CD14-positive monocyte (primary cell): ENCODE measurements around the gene TMEM209. TPM values are rescaled to one million over a fixed set of nuclear protein-coding genes. Genes with fewer than 3 reads are reported as not detected.

Experiments
- DNase-seq, 3 donors: peaks; one replicate each; pipeline ENCODE4 v3.0.0-alpha.2; 2011 to 2022
- H2AFZ ChIP-seq: 2 replicates; pipeline ENCODE4 v1.6.0; 2012; ENCODE audit warnings: mild to moderate bottlenecking, low read depth, low read length, inconsistent platforms; ENCODE audit not compliant: insufficient read depth, poor library complexity, severe bottlenecking
- H3K27ac ChIP-seq, 2 donors: 1 replicate in 1 of 2; 2 replicates in 1 of 2; pipeline ENCODE4 v1.5.1; 2012 to 2013; ENCODE audit warnings: low read length in 2 of 2, control low read depth in 1 of 2, inconsistent platforms in 1 of 2, low read depth in 1 of 2, mild to moderate bottlenecking in 1 of 2
- H3K27me3 ChIP-seq, 2 donors: one replicate each; pipeline versions ENCODE4 v1.6.0 to v1.6.1; 2011 to 2013; ENCODE audit warnings: low read length in 2 of 2; ENCODE audit not compliant: control insufficient read depth in 2 of 2, insufficient read depth in 2 of 2
- H3K36me3 ChIP-seq, 2 donors: replicated peaks in 1 of 2; 1 replicate in 1 of 2; 2 replicates in 1 of 2; pipeline versions ENCODE4 v1.5.1 to v1.6.1; 2012 to 2013; ENCODE audit warnings: low read length in 2 of 2, control low read depth in 1 of 2, inconsistent platforms in 1 of 2, mild to moderate bottlenecking in 1 of 2; ENCODE audit not compliant: insufficient read depth in 2 of 2, control insufficient read depth in 1 of 2
- H3K4me1 ChIP-seq, 2 donors: 1 replicate in 1 of 2; 2 replicates in 1 of 2; pipeline versions ENCODE4 v1.5.1 to v1.6.1; 2012 to 2013; ENCODE audit warnings: low read length in 2 of 2, control low read depth in 1 of 2, inconsistent platforms in 1 of 2, mild to moderate bottlenecking in 1 of 2, moderate library complexity in 1 of 2; ENCODE audit not compliant: insufficient read depth in 2 of 2, control insufficient read depth in 1 of 2
- H3K4me2 ChIP-seq: replicated peaks from 2 replicates; pipeline ENCODE3; 2012; ENCODE audit warnings: low read length, moderate library complexity, mild to moderate bottlenecking; ENCODE audit not compliant: poor library complexity, severe bottlenecking; ENCODE audit errors: extremely low read depth
- H3K4me3 ChIP-seq, 3 experiments: fragments of 200-600 bp in 1 of 3; sonication (generic) in 1 of 3; replicated peaks in 1 of 3; 1 replicate in 2 of 3; 2 replicates in 1 of 3; pipeline ENCODE4 v1.5.1; 2011 to 2013; ENCODE audit warnings: low read length in 3 of 3, mild to moderate bottlenecking in 3 of 3, control low read depth in 2 of 3, low read depth in 2 of 3, inconsistent platforms in 1 of 3, moderate library complexity in 1 of 3
- H3K79me2 ChIP-seq: 2 replicates; pipeline ENCODE4 v1.6.0; 2012; ENCODE audit warnings: mild to moderate bottlenecking, control low read depth, inconsistent platforms, low read length, moderate library complexity; ENCODE audit not compliant: insufficient read depth
- H3K9ac ChIP-seq: 2 replicates; pipeline ENCODE4 v1.6.0; 2017; ENCODE audit warnings: low read length, mild to moderate bottlenecking; ENCODE audit not compliant: insufficient read depth, poor library complexity, severe bottlenecking
- H3K9me3 ChIP-seq, 2 donors: replicated peaks in 1 of 2; 1 replicate in 1 of 2; 2 replicates in 1 of 2; pipeline versions ENCODE4 v1.5.1 to v1.6.1; 2012 to 2013; ENCODE audit warnings: low read length in 2 of 2, control low read depth in 1 of 2; ENCODE audit not compliant: control insufficient read depth in 1 of 2, insufficient read depth in 1 of 2
- H4K20me1 ChIP-seq: 2 replicates; pipeline ENCODE4 v1.6.0; 2012; ENCODE audit warnings: mild to moderate bottlenecking, low read length, control low read depth, moderate library complexity; ENCODE audit not compliant: insufficient read depth
- H3K27ac Mint-ChIP-seq, 7 donors: one replicate each; pipeline ENCODE4 v1.8.0; 2020; ENCODE audit warnings: mild to moderate bottlenecking in 7 of 7, mixed read lengths in 7 of 7, moderate library complexity in 6 of 7, inconsistent platforms in 2 of 7
- H3K27me3 Mint-ChIP-seq, 3 donors: one replicate each; pipeline ENCODE4 v1.8.0; 2021 to 2022; ENCODE audit warnings: low read depth in 3 of 3, mild to moderate bottlenecking in 3 of 3, mixed read lengths in 3 of 3, moderate library complexity in 3 of 3, inconsistent platforms in 1 of 3
- H3K36me3 Mint-ChIP-seq, 2 donors: one replicate each; pipeline ENCODE4 v1.8.0; 2020; ENCODE audit warnings: mixed read lengths in 2 of 2, inconsistent platforms in 1 of 2, mild to moderate bottlenecking in 1 of 2
- H3K4me1 Mint-ChIP-seq: one replicate; pipeline ENCODE4 v1.8.0; 2020; ENCODE audit warnings: mild to moderate bottlenecking, mixed read lengths
- H3K4me3 Mint-ChIP-seq, 2 donors: one replicate each; pipeline ENCODE4 v1.8.0; 2020; ENCODE audit warnings: mild to moderate bottlenecking in 2 of 2, mixed read lengths in 2 of 2, moderate library complexity in 1 of 2
- H3K9me3 Mint-ChIP-seq, 7 donors: one replicate each; pipeline ENCODE4 v1.8.0; 2020 to 2022; ENCODE audit warnings: mixed read lengths in 7 of 7, mild to moderate bottlenecking in 6 of 7, moderate library complexity in 6 of 7, inconsistent platforms in 2 of 7
- WGBS: methylation state at CpG from one replicate; pipeline ENCODE4 v1.1.5; 2013; ENCODE audit warnings: missing lambda C conversion rate; ENCODE audit not compliant: insufficient coverage; 5-methylcytosine and 5-hydroxymethylcytosine counted together
- intact Hi-C, 2 donors: fragments of 100-400 bp; cut with micrococcal nuclease; formaldehyde crosslinking; loops; one replicate each; pipeline versions ENCODE4 v1.15.0 to v1.15.1; 2023
- polyA plus RNA-seq, 3 donors: library from polyadenylated mRNA; depleted of rRNA in 1 of 3; unstranded in 2 of 3; stranded (reverse) in 1 of 3; fragments of 300-500 nt in 2 of 3; fragments of >200 nt in 1 of 3; fragmentation: Illumina TruSeq in 2 of 3; gene quantifications; 1 replicate in 2 of 3; 2 replicates in 1 of 3; pipeline ENCODE4 v1.2.3, GENCODE V29; 2012 to 2021
- TF ChIP-seq, protein P1 (sequence below): fragments of 200-600 bp; IDR thresholded peaks from one replicate; pipeline ENCODE4 v1.8.0; 2022; ENCODE audit warnings: antibody characterized with exemption, mild to moderate bottlenecking

The TMEM209 gene
- polyA plus RNA-seq, 3 donors: 7.7 to 16.7 (median 9.6) TPM

- Histone ChIP-seq H3K9ac (no peak overlapping the region), H3K4me1 (no peaks in the 10 kb centered on the region), H3K4me2 (no peak overlapping the region), H3K4me3 (no peak overlapping the region), H3K36me3 (no peaks in the 10 kb centered on the region), H2AFZ (no peak overlapping the region), H3K9me3 (peaks cover 0 to 5% of the 10 kb centered on the region in 2 donors), H3K27me3 (no peaks in the 10 kb centered on the region), H3K27ac (no peak overlapping the region), H3K79me2 (no peaks in the 10 kb centered on the region), H4K20me1 (no peaks in the 10 kb centered on the region)
- H3K36me3 Mint-ChIP-seq: peaks cover 9 to 13% of the 10 kb centered on the region in 2 donors
- TF ChIP-seq, protein P1, sequence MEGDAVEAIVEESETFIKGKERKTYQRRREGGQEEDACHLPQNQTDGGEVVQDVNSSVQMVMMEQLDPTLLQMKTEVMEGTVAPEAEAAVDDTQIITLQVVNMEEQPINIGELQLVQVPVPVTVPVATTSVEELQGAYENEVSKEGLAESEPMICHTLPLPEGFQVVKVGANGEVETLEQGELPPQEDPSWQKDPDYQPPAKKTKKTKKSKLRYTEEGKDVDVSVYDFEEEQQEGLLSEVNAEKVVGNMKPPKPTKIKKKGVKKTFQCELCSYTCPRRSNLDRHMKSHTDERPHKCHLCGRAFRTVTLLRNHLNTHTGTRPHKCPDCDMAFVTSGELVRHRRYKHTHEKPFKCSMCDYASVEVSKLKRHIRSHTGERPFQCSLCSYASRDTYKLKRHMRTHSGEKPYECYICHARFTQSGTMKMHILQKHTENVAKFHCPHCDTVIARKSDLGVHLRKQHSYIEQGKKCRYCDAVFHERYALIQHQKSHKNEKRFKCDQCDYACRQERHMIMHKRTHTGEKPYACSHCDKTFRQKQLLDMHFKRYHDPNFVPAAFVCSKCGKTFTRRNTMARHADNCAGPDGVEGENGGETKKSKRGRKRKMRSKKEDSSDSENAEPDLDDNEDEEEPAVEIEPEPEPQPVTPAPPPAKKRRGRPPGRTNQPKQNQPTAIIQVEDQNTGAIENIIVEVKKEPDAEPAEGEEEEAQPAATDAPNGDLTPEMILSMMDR: no peak
- H3K4me1 Mint-ChIP-seq: peaks cover 5% of the 10 kb centered on the region
- H3K27me3 Mint-ChIP-seq: peaks cover 0 to 7% (median 0%) of the 10 kb centered on the region in 3 donors
- no peak for DNase-seq
- intact Hi-C loops: no loop called here
- H3K4me3 Mint-ChIP-seq: no peak overlapping the region
- WGBS: 96% methylated on average over 4 of the region's 6 CpGs
- peaks cover 0 to 14% (median 5%) of the 10 kb centered on the region in 7 donors for H3K9me3 Mint-ChIP-seq
- H3K27ac Mint-ChIP-seq: no peak overlapping the region
Observed at GRCh38 chr7:130154131-130154500, 51.1 kb downstream of the TMEM209 start.

DNA sequence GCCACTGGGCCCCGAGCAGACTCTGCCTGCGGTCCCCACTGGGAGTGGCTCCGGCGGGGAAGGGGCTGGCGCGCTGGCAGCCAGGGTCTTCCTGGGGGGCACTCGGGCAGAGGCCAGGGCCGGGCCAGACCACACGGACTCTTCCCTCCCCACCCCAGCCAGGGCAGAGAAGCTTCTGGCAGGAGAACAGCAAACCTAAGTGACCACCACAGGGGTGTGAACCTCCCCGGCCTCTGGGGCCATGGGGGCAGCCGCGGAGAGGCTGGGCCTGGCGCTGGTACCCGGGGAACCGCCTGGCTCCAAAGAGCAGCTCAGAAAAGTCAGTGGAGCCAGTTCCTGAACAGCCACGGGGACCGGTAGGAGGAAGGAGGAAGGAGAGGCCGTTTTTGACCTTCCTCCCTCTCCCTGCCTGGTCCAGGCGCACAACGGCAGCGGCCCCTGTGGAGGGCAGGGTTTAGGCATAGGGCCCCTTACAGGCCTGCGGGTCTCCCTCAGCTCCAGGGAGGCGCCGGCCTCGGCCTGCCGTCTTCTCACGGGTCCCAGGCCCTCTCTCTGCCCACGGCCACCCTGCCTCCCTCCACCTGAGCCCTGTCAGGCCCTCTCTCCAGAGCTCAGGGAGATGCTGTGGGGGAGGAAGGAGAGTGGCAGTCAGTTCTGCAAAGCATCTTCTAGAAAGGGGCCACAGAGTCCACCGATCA is 51.8 kb downstream of the TMEM209 start:
- no peak for DNase-seq
- no peaks in the 10 kb centered on the region for H3K4me1 ChIP-seq
- peaks cover 0 to 5% of the 10 kb centered on the region in 2 donors for H3K9me3 ChIP-seq
- no peak overlapping the region for H3K4me2 ChIP-seq
- no peaks in the 10 kb centered on the region for H4K20me1 ChIP-seq
- TF ChIP-seq, protein P1: no peak
- Mint-ChIP-seq H3K9me3 (peaks cover 0 to 14% (median 5%) of the 10 kb centered on the region in 7 donors), H3K36me3 (peaks cover 7 to 9% of the 10 kb centered on the region in 2 donors), H3K27me3 (peaks cover 0 to 7% (median 0%) of the 10 kb centered on the region in 3 donors), H3K4me3 (no peak overlapping the region), H3K4me1 (peaks cover 5% of the 10 kb centered on the region), H3K27ac (no peak overlapping the region)
- no peak overlapping the region for H2AFZ ChIP-seq
- no peak overlapping the region for H3K4me3 ChIP-seq
- H3K79me2 ChIP-seq: no peaks in the 10 kb centered on the region
- no peaks in the 10 kb centered on the region for H3K27me3 ChIP-seq
- no peaks in the 10 kb centered on the region for H3K36me3 ChIP-seq
- no peak overlapping the region for H3K27ac ChIP-seq
- no peak overlapping the region for H3K9ac ChIP-seq
- intact Hi-C loops: no loop called here
- WGBS: 94% methylated on average over 7 of the region's 29 CpGs
